ENCODE measurements around the gene CSPG4.
"Not testable (repeated sequence)": the region's sequence is repeated elsewhere in the genome, so short reads cannot be mapped to it uniquely, and the experiment has no call there.

Gene CSPG4

DNA sequence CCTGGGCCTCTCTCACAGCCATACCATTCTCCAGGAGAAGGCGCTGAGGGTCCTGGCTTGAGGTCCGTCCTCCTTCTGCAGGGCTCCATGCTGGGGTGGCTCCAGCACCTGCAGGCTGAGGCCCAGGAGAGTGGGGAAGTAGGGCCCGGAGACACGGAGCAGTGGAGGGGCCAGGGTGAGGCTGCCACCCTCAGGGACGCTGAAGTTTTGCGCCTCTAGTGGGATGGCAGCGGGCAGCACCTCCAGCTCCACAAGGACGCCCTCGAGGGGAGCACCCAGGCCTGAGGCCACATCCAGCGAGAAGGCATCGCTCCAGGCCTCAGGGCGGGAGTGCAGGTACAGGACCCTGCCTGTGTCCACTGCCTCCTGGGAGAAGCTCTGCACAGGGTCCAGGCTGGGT is 27.5 kb downstream of the CSPG4 start:
- TF ChIP-seq Cebpa-rat (IDR thresholded peaks at IDR 0.05) = no peak

DNA sequence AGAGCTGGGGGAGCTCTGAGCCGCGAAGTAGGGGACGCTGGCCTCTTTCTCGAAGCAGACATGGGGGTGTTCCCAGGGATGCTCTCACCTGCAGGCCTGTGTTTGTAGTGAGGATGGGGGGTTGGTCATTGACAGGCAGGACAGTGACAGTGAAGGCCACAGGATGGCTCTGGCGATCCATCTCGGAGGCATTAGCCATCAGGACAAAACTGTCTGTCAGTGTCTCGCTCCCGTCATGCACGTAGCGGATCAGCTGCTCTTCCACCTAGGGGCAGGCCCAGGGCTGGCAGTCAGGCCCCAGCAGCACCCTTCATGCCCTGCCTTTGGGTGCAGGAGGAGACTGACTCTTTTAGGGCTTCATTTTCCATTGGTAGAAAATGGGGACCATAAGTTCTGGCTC is 28.0 kb downstream of the CSPG4 start:
- no peaks in the 10 kb centered on the region for H3K36me3 ChIP-seq
- no peak overlapping the region for H3K4me2 ChIP-seq
- no peaks in the 10 kb centered on the region for H3K27me3 ChIP-seq
- peaks cover 27% of the 10 kb centered on the region for H3K4me1 ChIP-seq
- no peak overlapping the region for H3K4me3 ChIP-seq
- H4K20me1 ChIP-seq = no peaks in the 10 kb centered on the region
- TF ChIP-seq Cebpa-rat (IDR thresholded peaks at IDR 0.05) = no peak
- no peak overlapping the region for H3K9ac ChIP-seq
- H3K27ac ChIP-seq = no peak overlapping the region
- H3K9me3 ChIP-seq = no peaks in the 10 kb centered on the region

More for the DNA sequence above, 27.5 kb downstream of the CSPG4 start:
- Histone ChIP-seq H3K9ac (no peak overlapping the region), H4K20me1 (no peaks in the 10 kb centered on the region), H3K4me1 (peaks cover 26% of the 10 kb centered on the region), H3K4me2 (no peak overlapping the region), H3K9me3 (no peaks in the 10 kb centered on the region), H3K27ac (no peak overlapping the region), H3K4me3 (no peak overlapping the region), H3K36me3 (no peaks in the 10 kb centered on the region), H3K27me3 (no peaks in the 10 kb centered on the region)

DNA sequence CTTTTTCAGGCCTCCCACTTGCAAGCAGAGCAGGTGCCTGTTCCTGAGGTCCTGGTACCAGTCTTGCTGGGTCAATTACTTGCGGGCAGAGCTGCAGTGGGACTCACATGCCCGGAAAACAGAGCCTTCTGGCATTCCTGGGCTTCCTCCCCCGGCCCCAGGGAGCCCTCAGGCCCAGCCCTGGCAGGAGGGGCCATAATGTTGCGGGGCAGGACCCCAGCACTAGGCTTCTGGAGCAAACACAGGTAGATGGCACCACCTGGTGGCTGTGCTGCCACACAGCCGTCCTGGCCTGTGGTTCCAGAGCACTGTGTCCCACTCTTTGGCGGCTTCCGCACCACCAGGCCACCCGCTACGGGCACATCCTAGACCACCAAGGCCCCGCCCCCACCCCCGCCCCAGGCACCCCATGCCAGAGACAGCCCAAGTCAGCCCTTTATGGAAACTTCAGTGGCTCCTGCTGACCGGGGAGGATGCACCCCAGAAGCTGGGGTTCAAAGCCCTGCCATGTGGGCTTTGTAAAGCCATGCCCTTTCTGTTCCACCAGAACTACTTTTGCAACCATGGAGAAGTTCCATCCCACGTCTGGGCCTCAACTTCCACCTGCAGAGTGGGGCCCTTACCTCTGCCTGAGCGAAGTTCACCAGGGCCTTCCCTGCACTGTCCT is 28.9 kb downstream of the CSPG4 start:
- H3K9ac ChIP-seq, H3K4me3 ChIP-seq: not testable (repeated sequence)
- 0 out of 2 replicates have a peak overlapping the region, but pooled peaks have one; percentile 19 for H3K27ac ChIP-seq

DNA sequence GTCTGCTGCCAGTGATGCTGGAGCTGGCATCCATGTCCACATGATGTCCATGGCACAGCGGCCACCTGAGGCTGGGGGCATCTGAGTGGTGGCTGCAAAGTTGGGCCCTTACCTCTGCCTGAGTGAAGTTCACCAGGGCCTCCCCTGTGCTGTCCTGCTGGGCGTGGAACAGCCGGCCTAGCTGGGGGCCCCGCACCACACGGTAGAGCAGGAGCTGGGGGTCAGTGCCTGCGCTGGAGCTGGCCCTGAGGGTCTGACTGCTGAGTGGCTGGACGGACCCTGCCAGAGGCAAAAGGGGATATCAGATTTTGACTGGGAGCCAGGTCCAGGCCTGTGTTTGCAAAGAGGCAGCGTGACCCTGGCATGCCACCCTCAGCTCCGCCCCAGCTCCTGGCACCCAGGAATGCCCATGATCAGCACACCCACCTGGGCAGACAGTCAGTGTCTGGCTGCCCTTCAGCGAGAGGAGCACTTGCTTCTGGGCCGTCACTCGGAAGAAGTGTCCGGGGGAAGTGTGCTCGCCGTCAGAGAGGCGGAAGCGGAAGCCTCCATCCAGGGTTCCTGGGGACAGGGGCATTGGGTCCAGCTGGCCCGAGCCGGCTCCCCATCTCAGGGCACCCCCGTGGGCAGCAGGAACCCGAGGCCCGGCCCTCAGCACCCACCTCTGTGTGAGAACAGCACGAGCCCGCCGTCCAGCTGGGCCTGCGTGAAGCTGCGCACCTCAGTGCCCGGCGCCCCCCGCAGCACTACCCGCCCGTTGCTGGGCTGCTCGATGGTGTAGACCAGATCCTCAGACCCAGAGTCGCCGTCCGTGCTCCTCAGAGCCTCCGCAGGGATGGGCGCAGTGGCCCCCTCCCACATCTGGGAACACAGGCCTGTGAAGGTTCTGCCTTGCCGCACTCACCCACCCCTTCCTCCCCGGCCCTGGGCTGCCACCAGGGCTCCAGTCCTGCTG is 30.2 kb downstream of the CSPG4 start:
- H4K20me1 ChIP-seq = no peaks in the 10 kb centered on the region
- no peak for TF ChIP-seq Cebpa-rat (IDR thresholded peaks at IDR 0.05)
- no peak overlapping the region for H3K9ac ChIP-seq
- no peaks in the 10 kb centered on the region for H3K36me3 ChIP-seq
- H3K4me1 ChIP-seq = peaks cover 48% of the 10 kb centered on the region
- no peak overlapping the region for H3K4me2 ChIP-seq
- H3K27me3 ChIP-seq = no peaks in the 10 kb centered on the region
- H3K4me3 ChIP-seq = no peak overlapping the region
- no peaks in the 10 kb centered on the region for H3K9me3 ChIP-seq
- no peak overlapping the region for H3K27ac ChIP-seq

More for the DNA sequence above, 28.9 kb downstream of the CSPG4 start:
- H3K9me3 ChIP-seq, H3K36me3 ChIP-seq, H4K20me1 ChIP-seq, H3K27me3 ChIP-seq: not testable (repeated sequence)
- Histone ChIP-seq H3K4me1 (peaks cover 35% of the 10 kb centered on the region), H3K4me2 (peak overlapping the region; percentile 56)

DNA sequence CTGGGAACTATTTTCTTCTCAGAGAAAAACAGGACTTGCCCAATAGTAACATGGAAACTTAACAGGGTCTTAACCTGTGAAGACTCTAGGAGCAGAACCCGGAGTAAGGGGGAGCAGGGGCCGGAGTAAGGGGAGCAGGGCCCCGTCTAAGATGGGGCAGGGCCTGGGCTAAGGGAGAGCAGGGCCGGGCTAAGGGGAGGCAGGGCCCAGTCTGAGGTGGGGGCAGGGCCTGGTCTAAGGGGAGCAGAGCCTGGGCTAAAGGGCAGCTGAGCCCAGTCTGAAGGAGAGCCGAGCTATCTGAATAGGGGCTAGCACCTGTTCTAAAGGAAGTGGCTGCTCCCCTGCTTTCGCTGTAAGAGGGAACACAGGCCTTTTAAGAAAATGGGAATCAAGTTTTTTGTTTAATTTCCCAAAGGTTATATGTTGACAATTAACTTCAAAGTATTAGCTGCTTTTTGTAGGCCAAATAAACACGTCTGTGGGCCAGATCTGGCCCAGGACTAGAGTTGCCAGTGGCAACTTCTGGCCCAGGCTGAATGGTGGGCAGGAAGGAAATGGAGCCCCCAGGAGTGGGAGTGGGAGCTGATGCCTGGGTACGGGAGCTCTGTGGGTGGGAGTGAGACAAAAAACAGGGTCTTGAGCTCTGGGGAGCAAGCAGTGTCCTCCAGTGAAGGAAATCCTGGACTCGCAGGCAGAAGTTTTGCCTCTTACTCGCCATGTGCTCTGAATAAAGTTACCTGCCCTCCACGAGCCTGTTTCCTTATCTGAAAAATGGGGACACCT is 32.5 kb downstream of the CSPG4 start:
- H3K27me3 ChIP-seq = no peaks in the 10 kb centered on the region
- no peak overlapping the region for H3K4me2 ChIP-seq
- TF ChIP-seq Cebpa-rat (IDR thresholded peaks at IDR 0.05) = no peak
- peaks cover 51% of the 10 kb centered on the region for H3K4me1 ChIP-seq
- no peak overlapping the region for H3K4me3 ChIP-seq
- H3K27ac ChIP-seq = peak overlapping the region; percentile 9; the same call in 1 of the 2 replicates
- no peaks in the 10 kb centered on the region for H3K9me3 ChIP-seq
- no peak overlapping the region for H3K9ac ChIP-seq
- H4K20me1 ChIP-seq = no peaks in the 10 kb centered on the region
- H3K36me3 ChIP-seq = no peaks in the 10 kb centered on the region

DNA sequence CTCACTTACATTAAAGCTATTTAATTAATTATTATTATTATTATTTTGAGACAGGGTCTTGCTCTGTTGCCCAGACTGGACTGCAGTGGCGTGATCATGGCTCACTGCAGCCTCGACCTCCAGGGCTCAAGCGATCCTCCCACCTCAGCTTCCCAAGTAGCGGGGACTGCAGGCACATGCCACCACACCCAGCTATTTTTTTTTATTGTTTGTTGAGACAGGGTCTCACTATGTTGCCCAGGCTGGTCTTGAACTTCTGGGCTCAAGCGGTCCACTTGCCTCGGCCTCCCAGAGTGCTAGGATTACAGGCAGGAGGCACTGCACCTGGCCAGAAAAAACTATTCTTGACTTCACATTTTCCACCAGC is 34.3 kb downstream of the CSPG4 start:
- H3K9ac ChIP-seq, H3K27me3 ChIP-seq, H3K27ac ChIP-seq, H3K4me3 ChIP-seq, H3K36me3 ChIP-seq, H3K9me3 ChIP-seq, H4K20me1 ChIP-seq: not testable (repeated sequence)
- Histone ChIP-seq H3K4me2 (peak overlapping the region; percentile 78), H3K4me1 (peaks cover 58% of the 10 kb centered on the region)

DNA sequence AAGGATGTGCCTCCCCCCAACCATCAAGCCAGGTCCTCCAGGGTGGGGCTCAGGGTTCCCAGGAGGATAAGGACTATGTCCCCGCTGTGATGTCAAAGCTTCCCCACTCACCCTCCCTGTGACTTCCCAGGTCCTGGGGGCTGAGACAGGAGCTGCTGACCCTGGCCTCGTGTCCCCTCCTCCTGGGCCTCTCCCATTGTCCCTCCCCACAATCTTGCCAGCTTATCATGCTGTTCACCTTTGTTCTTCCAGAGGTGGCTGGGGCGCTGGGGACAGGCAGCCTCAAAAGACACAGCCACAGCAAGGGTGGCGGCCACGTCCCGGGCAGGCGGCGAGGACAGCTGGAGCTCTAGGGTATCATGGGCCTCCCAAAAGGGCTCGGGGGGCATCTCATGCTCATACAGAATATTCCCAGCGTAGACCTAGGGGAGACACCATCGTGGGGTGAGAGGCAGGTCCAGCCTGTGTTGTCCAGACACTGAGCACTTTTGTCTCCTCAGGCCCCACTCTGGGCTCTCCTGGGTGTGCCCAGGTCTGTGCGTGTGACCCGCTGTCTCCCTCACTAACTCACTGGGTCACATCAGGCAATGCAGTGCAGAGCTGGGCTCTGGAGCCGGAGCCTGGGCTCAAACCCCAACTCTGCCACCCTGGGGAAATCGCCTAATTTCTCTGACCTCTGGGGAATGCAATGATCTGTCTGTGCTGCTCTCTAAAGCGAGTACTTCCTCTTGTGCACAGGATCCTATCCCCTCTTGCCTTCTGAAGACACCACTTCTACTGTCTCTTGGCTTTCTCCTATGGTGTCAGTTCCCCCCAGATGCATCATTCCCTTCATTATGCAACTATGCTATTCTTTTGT is 35.0 kb downstream of the CSPG4 start:
- Histone ChIP-seq H3K4me2 (peak overlapping the region; percentile 78), H3K4me1 (peaks cover 61% of the 10 kb centered on the region), H3K36me3 (no peaks in the 10 kb centered on the region), H4K20me1 (no peaks in the 10 kb centered on the region), H3K9ac (peak overlapping the region; percentile 60), H3K9me3 (no peaks in the 10 kb centered on the region), H3K27ac (peak overlapping the region; percentile 52), H3K4me3 (no peak overlapping the region), H3K27me3 (no peaks in the 10 kb centered on the region)
- no peak for TF ChIP-seq Cebpa-rat (IDR thresholded peaks at IDR 0.05)

DNA sequence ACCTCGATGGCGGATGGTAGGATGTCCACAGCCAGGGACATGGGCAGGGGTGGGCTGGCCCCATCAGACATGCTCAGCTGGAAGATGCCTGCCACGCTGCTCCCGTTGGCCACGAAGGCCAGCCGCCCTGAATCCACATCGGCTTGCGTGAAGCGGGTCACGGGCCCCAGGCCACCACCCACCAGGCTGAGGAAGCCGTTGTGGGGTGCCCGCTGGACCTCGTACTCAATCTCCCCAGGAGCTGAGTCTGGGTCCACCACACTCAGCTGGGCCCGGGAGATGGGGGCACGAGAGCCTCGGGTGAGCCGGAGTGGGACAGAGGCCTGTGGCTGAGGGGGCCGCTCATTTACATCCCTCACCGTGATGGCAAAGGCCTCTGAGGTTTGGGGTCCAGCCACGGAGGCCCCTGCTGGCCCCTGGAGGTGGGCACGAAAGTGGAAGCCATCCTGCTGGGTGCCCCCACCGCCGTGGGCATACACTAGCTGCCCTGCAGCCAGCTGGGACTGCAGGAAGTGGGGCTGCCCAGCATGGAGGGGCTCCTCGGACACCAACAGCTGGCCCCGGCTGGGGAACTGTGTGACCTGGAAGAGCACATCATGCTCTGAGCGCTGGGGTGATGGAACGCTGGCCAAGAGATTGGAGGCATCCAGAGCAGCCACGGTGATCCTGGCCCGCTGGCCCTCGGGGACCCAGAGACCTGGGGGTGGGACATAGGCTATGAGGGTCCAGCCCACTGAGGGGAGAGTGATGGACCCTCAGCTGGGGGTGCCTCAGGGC is 35.8 kb downstream of the CSPG4 start:
- Histone ChIP-seq H4K20me1 (no peaks in the 10 kb centered on the region), H3K9ac (peak overlapping the region; percentile 60; the same call in 1 of the 2 replicates)

More for the DNA sequence above, 35.8 kb downstream of the CSPG4 start:
- H3K27ac ChIP-seq = peak overlapping the region; percentile 52; the same call in 1 of the 2 replicates
- no peak for TF ChIP-seq Cebpa-rat (IDR thresholded peaks at IDR 0.05)
- H3K4me1 ChIP-seq = peaks cover 69% of the 10 kb centered on the region
- H3K4me3 ChIP-seq = no peak overlapping the region
- H3K4me2 ChIP-seq = peak overlapping the region; percentile 78
- H3K9me3 ChIP-seq = no peaks in the 10 kb centered on the region
- no peaks in the 10 kb centered on the region for H3K27me3 ChIP-seq
- H3K36me3 ChIP-seq = no peaks in the 10 kb centered on the region
